Right renal cortex interstitium (tissue), 3 donors: Measurements from ENCODE around the gene CPNE9. TPM values are rescaled to one million over a fixed set of nuclear protein-coding genes. Genes with fewer than 3 reads are reported as not detected.
"Not testable (repeated sequence)": the region's sequence is repeated elsewhere in the genome, so short reads cannot be mapped to it uniquely, and the experiment has no call there.

ENCODE experiments used
- DNase-seq, 3 donors: peaks; one replicate each; pipeline ENCODE4 v3.0.0-alpha.2; 2013; ENCODE audit warnings: low read depth in 3 of 3, low spot score in 2 of 3
- polyA plus RNA-seq, 3 donors: library from polyadenylated mRNA; unstranded; fragments of 120-200 nt; gene quantifications; one replicate each; pipeline ENCODE4 v1.2.1, GENCODE V29; 2013; ENCODE audit not compliant: insufficient read length in 3 of 3

CPNE9 gene
- polyA plus RNA-seq, 3 donors, result 0.07 to 0.14 (median 0.10) TPM

DNA sequence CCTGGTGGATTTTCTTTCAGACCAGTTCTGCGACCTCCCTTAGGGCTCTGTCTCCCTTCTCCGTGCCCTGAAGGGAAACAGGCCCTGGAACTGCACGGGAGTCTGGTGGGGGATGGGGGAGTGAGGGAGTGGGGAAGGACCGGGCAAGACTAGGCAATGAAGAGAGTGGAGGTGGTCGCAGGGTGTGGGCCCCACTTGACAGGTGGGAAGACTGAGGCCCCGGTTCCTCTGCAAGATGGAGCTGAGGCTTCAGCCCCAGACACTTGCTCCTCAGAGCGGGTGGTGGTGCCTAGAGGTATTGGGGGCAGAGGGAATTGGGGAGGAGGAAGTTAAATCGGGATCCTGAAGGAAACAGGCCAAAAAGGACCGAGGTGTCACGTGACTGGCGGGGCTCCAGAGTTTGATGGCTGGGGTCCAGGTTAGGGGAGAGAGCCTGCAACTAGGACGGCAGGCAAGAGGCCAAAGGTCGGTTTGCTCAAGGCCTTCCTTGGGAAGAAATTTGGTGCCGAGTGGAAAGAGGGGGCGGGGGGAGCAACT, 66.7 kb downstream of the CPNE9 start:
- DNase-seq, result no peak

DNA sequence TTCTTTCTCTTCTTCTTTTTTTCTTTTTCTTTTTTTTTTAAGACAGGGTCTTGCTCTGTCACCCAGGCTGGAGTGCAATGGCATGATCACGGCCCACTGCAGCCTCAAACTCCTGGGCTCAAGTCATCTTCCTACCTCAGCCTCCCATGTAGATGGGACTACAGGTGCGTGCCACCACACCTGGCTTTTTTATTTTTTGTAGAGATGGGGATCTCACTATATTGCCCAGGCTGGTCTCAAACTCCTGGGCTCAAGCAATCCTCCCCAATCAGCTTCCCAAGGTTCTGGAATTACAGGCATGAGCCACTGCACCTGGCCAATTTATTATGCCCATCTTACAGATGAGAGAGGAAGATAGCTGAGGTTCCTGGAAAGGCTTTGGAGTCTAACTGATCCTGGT, 67.4 kb downstream of the CPNE9 start:
- DNase-seq, result not testable (repeated sequence)

DNA sequence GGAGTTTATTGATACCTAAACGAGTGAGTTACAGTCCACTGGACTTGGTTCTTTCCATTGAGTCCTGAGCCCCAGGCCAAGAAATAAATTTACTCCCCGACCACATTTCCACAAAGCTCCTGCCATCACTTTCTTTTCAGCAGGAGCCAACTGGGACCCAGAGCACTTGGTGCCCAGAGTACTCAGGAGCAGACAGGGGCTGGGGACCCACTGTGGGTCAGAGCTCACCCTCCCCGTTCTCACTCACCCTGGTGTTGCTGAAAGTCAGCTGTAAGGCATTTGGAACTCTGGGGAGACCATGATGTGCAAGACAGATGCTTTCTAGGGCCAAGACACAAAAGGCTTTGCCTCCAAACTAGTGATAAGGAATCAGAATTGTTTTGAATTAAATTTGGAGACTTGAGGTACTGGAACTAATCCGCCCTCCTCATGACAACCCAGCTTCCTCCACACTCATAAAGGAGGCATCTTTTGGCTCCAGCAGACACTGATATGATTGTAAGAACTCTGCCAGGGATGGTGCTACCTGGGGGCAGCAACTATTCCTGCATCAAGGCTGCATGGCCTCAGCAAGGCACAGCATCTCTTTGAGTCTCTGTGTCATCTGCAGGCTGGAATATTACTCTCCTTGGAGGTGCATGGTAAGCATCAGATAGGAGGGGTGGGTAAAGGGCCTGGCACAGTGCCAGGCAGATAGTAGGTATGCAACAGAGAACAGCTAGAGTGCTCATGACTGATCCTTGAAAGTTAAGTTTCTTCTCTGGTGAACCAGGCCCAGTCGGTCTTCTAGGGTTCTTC, 73.5 kb downstream of the CPNE9 start:
- DNase-seq, result no peak

DNA sequence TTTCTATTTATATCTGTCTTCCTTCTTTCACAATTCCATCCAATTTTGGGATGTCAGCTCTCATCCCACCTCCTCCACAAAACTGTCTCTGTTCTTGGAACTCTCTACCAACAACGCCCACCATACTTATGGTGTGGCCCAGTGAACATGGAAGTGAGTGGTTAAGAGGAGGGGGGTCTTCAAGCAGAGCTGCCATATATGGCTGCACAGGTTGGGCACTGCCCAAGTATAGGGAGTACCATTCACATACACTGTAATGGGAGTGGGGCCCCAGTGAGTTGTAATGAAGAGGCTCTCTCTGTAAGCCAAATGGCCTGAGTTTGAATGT, 74.0 kb downstream of the CPNE9 start:
- no peak for DNase-seq

DNA sequence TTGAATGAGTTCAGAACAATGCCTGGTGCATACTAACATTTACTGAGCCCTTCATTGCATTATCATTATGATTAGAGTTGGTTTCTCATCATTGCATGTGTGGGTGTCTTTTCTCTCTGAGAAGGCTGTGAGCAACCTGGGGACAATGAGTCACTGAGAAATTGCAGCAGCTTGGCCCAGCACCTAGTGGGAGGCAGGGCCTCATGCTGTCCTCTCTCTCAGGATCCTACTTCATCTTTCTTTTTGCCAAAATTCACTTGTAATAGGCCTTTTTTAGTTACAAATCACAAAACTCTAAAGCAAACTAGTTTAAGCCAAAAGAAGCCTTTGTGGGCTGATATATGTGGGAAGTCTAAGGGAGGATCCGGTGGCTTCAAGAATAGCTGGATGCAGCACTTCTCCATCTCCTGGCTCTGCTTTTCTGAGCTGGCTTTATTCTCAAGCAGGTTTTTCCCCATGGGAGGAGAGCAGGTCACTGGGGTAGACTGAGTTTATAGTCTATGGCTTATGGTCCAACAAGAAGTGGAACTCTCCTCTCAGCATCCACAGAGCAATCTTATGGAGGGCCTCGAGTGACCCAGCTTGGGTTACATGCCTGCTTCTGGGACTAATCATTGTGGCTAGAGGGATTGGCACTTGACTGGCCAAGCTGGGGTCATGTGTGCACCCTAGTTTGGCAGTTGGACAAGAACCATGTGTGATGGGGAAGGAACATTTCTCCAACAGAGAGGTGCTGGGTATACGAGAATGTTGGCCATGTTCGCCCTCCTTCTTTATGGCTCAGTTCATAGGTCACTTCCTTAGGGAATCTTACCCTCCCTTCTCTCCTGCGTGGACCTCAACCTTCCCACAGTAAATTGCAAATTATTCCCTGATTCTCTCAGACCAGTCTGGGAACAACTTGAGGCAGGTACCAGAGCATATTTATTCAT, 74.8 kb downstream of the CPNE9 start:
- DNase-seq, result no peak

DNA sequence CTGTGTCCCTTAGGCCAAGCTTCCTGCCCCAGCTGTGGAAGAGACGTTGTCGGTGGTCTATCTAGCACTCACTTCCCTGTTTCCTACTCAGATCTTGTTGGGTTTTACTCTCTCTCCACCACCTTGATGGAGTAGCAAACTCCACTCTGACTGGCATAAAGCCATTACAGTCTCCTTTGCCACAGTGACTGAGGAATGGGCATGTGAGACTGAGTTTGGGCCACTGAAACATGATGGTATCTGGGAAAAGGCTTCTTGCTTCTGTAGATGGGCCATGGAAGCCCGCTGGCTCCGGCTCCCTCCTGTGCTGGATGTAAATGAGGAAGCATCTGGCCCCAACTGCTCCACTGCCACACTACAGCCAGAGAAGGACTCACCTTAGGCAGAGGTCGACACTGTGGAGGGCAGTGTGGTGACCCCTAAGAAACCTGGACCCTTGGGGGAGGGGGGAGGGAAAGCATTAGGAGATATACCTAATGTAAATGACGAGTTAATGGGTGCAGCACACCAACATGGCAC, 75.5 kb downstream of the CPNE9 start:
- DNase-seq, result no peak

Other genes starting within 250 kb of the CPNE9 start
- gene LHFPL4, start 150.0 kb upstream of the CPNE9 start, polyA plus RNA-seq, result under 1 TPM in 2 of 3 donors, not detected in 1; 0.03 TPM
- 10 to 100 TPM; 33.2 to 34.9 (median 34.2) TPM for gene MTMR14, start 54.3 kb upstream of the CPNE9 start, polyA plus RNA-seq
- gene BRPF1, start 27.9 kb downstream of the CPNE9 start, polyA plus RNA-seq, result 10 to 100 TPM; 18.2 to 20.7 (median 19.1) TPM
- 10 to 100 TPM; 44.4 to 56.8 (median 50.9) TPM for gene OGG1, start 46.1 kb downstream of the CPNE9 start, polyA plus RNA-seq
- gene CAMK1, start 66.1 kb downstream of the CPNE9 start, polyA plus RNA-seq, result 10 to 100 TPM; 18.6 to 20.8 (median 20.4) TPM
- gene TADA3, start 88.6 kb downstream of the CPNE9 start, polyA plus RNA-seq, result 10 to 100 TPM; 56.7 to 61.5 (median 60.5) TPM
- gene ARPC4, start 89.2 kb downstream of the CPNE9 start, polyA plus RNA-seq, result 100 to 1,000 TPM; 146 to 156 (median 154) TPM
- gene TTLL3, start 106.4 kb downstream of the CPNE9 start, polyA plus RNA-seq, result 10 to 100 TPM; 29.7 to 34.0 (median 30.4) TPM
- 10 to 100 TPM; 29.8 to 35.4 (median 30.2) TPM for gene RPUSD3, start 140.2 kb downstream of the CPNE9 start, polyA plus RNA-seq
- under 1 TPM in 1 of 3 donors, not detected in 2; 0.14 TPM for gene CIDEC, start 176.4 kb downstream of the CPNE9 start, polyA plus RNA-seq
- gene JAGN1, start 186.8 kb downstream of the CPNE9 start, polyA plus RNA-seq, result 10 to 100 TPM; 48.1 to 56.8 (median 53.2) TPM
- gene IL17RE, start 199.0 kb downstream of the CPNE9 start, polyA plus RNA-seq, result 10 to 100 TPM; 11.5 to 12.7 (median 11.5) TPM
- 10 to 100 TPM; 30.7 to 35.9 (median 32.6) TPM for gene IL17RC, start 213.3 kb downstream of the CPNE9 start, polyA plus RNA-seq
- 10 to 100 TPM; 50.1 to 52.4 (median 52.1) TPM for gene CRELD1, start 230.0 kb downstream of the CPNE9 start, polyA plus RNA-seq
- gene PRRT3, start 248.6 kb downstream of the CPNE9 start, polyA plus RNA-seq, result 1 to 10 TPM; 2.8 to 3.5 (median 3.0) TPM